GM12878 (cell line): ENCODE results near the gene DOCK9. TPM values are rescaled to one million over a fixed set of nuclear protein-coding genes. Genes with fewer than 3 reads are reported as not detected.

Source experiments
- ATAC-seq: fragments of 200-7000 bp; cut with Tn5 transposase; 3 replicates; pipeline ENCODE4 v1.9.1; 2020; ENCODE audit warnings: mild to moderate bottlenecking, moderate library complexity
- BruUV-seq: library from RNA; stranded (reverse); fragments of 400-500 nt; replicated peaks from 2 replicates; lab custom pipeline; 2021; lab: Mats Ljungman, UMichigan
- CTCF ChIA-PET: fragments of 300-600 bp; sonication (Branson Sonifier 250); formaldehyde crosslinking; extraction: SDS; loops from one replicate; lab custom pipeline; 2021; ENCODE audit warnings: inconsistent platforms; lab: Yijun Ruan, JAX
- POLR2A ChIA-PET: fragments of 350-600 bp; formaldehyde crosslinking; extraction: SDS; loops from one replicate; lab custom pipeline; 2021; ENCODE audit warnings: inconsistent platforms; lab: Charles Lee
- RAD21 ChIA-PET: fragments of 300-600 bp; sonication (Branson Sonifier 250); formaldehyde crosslinking; loops from one replicate; lab custom pipeline; 2023; ENCODE audit warnings: antibody characterized with exemption; ENCODE audit not compliant: unreplicated experiment; lab: Charles Lee
- SMC1A ChIA-PET: fragments of 300-600 bp; sonication (Branson Sonifier 250); formaldehyde crosslinking; loops from one replicate; lab custom pipeline; 2023; ENCODE audit not compliant: unreplicated experiment, uncharacterized antibody; lab: Charles Lee
- DNase-seq: peaks from one replicate; pipeline ENCODE4 v3.0.0-alpha.2; 2011; ENCODE audit warnings: low read depth, low spot score
- FAIRE-seq: peaks from 3 replicates; lab custom pipeline; 2011; peaks lifted over from hg19 to GRCh38; lab: Jason Lieb, UNC
- H2AFZ ChIP-seq: 2 replicates; pipeline ENCODE4 v1.6.0; 2011; ENCODE audit warnings: low read depth, low read length, control low read depth; ENCODE audit not compliant: control insufficient read depth
- H3K27ac ChIP-seq: 2 replicates; pipeline ENCODE4 v1.5.1; 2011; ENCODE audit warnings: control low read depth; ENCODE audit not compliant: control insufficient read depth, insufficient read depth
- H3K27me3 ChIP-seq, 2 experiments: replicated peaks in 1 of 2; 2 replicates each; pipeline versions ENCODE4 v1.6.0 to v1.6.1; 2011; ENCODE audit warnings: low read length in 1 of 2; ENCODE audit not compliant: control insufficient read depth in 2 of 2, insufficient read depth in 2 of 2
- H3K36me3 ChIP-seq, 2 experiments: 2 replicates each; pipeline ENCODE4 v1.5.1; 2011; ENCODE audit warnings: low read length in 1 of 2; ENCODE audit not compliant: control insufficient read depth in 2 of 2, insufficient read depth in 2 of 2
- H3K4me1 ChIP-seq: 2 replicates; pipeline ENCODE4 v1.6.1; 2011; ENCODE audit warnings: mild to moderate bottlenecking, low read length, moderate library complexity, mixed read lengths; ENCODE audit not compliant: control insufficient read depth, insufficient read depth
- H3K4me2 ChIP-seq: 2 replicates; pipeline ENCODE4 v1.6.0; 2011; ENCODE audit warnings: control low read depth; ENCODE audit not compliant: control insufficient read depth, insufficient read depth
- H3K4me3 ChIP-seq: fragments of 200-600 bp; sonication (generic); 2 replicates; pipeline ENCODE4 v1.5.1; 2016
- H3K79me2 ChIP-seq: 2 replicates; pipeline ENCODE4 v1.6.0; 2011; ENCODE audit warnings: low read length; ENCODE audit not compliant: control insufficient read depth, insufficient read depth
- H3K9ac ChIP-seq: 2 replicates; pipeline ENCODE4 v1.8.0; 2011; ENCODE audit warnings: low read length, control low read depth, mixed read lengths; ENCODE audit not compliant: control insufficient read depth, insufficient read depth
- H3K9me3 ChIP-seq: replicated peaks from 3 replicates; pipeline ENCODE4 v1.5.1; 2011; ENCODE audit warnings: mild to moderate bottlenecking, low read length; ENCODE audit not compliant: control insufficient read depth, insufficient read depth
- H4K20me1 ChIP-seq: 2 replicates; pipeline ENCODE4 v1.6.0; 2011; ENCODE audit not compliant: control insufficient read depth, insufficient read depth
- CHD1 ChIP-seq: IDR thresholded peaks from 2 replicates; pipeline ENCODE4 v1.6.1; 2012; ENCODE audit warnings: low read depth, low read length, improper control_type of control experiment
- CHD4 ChIP-seq: fragments of 200-600 bp; sonication (generic); IDR thresholded peaks from 2 replicates; pipeline ENCODE4 v1.6.1; 2016; ENCODE audit warnings: mild to moderate bottlenecking
- CREM ChIP-seq: IDR thresholded peaks from 2 replicates; pipeline ENCODE4 v1.6.1; 2014; ENCODE audit warnings: antibody characterized with exemption, low read depth
- CUX1 ChIP-seq: IDR thresholded peaks from 2 replicates; pipeline ENCODE4 v1.6.1; 2012; ENCODE audit warnings: improper control_type of control experiment, low read depth, low read length; ENCODE audit not compliant: insufficient replicate concordance
- ELK1 ChIP-seq: IDR thresholded peaks from 2 replicates; pipeline ENCODE4 v1.6.1; 2012; ENCODE audit warnings: low read depth, low read length, improper control_type of control experiment
- EZH2 ChIP-seq: IDR thresholded peaks from 2 replicates; pipeline ENCODE4 v1.6.1; 2012; ENCODE audit warnings: low read depth, mild to moderate bottlenecking, control low read depth, inconsistent platforms, low read length, borderline replicate concordance; ENCODE audit not compliant: control insufficient read depth
- HSF1 ChIP-seq: fragments of 150-350 bp; IDR thresholded peaks from 2 replicates; pipeline ENCODE4 v1.6.1; 2014; ENCODE audit warnings: mild to moderate bottlenecking, low read depth, low read length
- MEF2A ChIP-seq: IDR thresholded peaks from 2 replicates; pipeline ENCODE4 v1.6.1; 2011; ENCODE audit warnings: low read depth, mild to moderate bottlenecking, low read length, moderate library complexity; ENCODE audit not compliant: insufficient read depth
- NFYA ChIP-seq: IDR thresholded peaks from 2 replicates; pipeline ENCODE4 v1.6.1; 2011; ENCODE audit warnings: low read depth, mild to moderate bottlenecking, low read length, improper control_type of control experiment, borderline replicate concordance
- NKRF ChIP-seq: fragments of 450-650 bp; conservative IDR thresholded peaks from 2 replicates; pipeline ENCODE4 v1.6.1; 2017; ENCODE audit warnings: mild to moderate bottlenecking, moderate library complexity
- NRF1 ChIP-seq: conservative IDR thresholded peaks from 2 replicates; pipeline ENCODE4 v1.6.1; 2011; ENCODE audit warnings: mild to moderate bottlenecking, low read depth, low read length, improper control_type of control experiment
- POLR2A ChIP-seq: IDR thresholded peaks from 2 replicates; pipeline ENCODE4 v1.6.1; 2011; ENCODE audit warnings: low read depth, mild to moderate bottlenecking, low read length
- POLR2AphosphoS5 ChIP-seq: IDR thresholded peaks from 2 replicates; pipeline ENCODE4 v1.6.1; 2011; ENCODE audit warnings: mild to moderate bottlenecking, low read length, inconsistent platforms
- SMC3 ChIP-seq: IDR thresholded peaks from 2 replicates; pipeline ENCODE4 v1.6.1; 2011; ENCODE audit warnings: low read length, improper control_type of control experiment, borderline replicate concordance
- SREBF2 ChIP-seq: IDR thresholded peaks from 2 replicates; pipeline ENCODE4 v1.6.1; 2012; ENCODE audit warnings: mild to moderate bottlenecking, low read length
- YBX1 ChIP-seq: fragments of 450-650 bp; IDR thresholded peaks from 2 replicates; pipeline ENCODE4 v1.6.1; 2016; ENCODE audit warnings: antibody characterized with exemption
- WGBS: methylation state at CpG from one replicate; pipeline ENCODE4 v1.1.6; 2016; ENCODE audit warnings: low lambda C conversion rate; ENCODE audit not compliant: insufficient replicate concordance, insufficient coverage; ENCODE audit errors: missing lambda C conversion rate; 5-methylcytosine and 5-hydroxymethylcytosine counted together
- in situ Hi-C: fragments of 300-500 bp; cut with MboI; formaldehyde crosslinking; loops from 9 replicates; pipeline ENCODE4 v1.14.3; 2018; ENCODE audit warnings: mixed read lengths
- intact Hi-C: fragments of 100-400 bp; cut with micrococcal nuclease; formaldehyde crosslinking; loops from one replicate; pipeline ENCODE4 v1.14.2; 2022; ENCODE audit not compliant: unreplicated experiment
- polyA plus RNA-seq, 11 experiments: library from polyadenylated mRNA; depleted of rRNA in 4 of 11; unstranded in 6 of 11; stranded (reverse) in 5 of 11; fragments of >200 nt; fragmentation: Nextera tagmentation in 4 of 11; fragmentation: Illumina TruSeq in 1 of 11; extraction: Ambion mirVana in 4 of 11; extraction: Trizol in 1 of 11; gene quantifications; 1 replicate in 1 of 11; 2 replicates in 10 of 11; pipeline versions ENCODE4 v1.2.1 to v1.2.3, GENCODE V29; 2011 to 2016; ENCODE audit warnings: inconsistent platforms in 2 of 11, missing spikeins in 2 of 11, low read depth in 1 of 11
- total RNA-seq, 4 experiments: library from RNA; depleted of rRNA in 3 of 4; stranded (reverse); fragments of >200 nt in 3 of 4; fragmentation: Illumina TruSeq in 1 of 4; extraction: Trizol in 1 of 4; gene quantifications; 2 replicates each; pipeline versions ENCODE4 v1.2.1 to v1.2.3, GENCODE V29; 2013 to 2021

The DOCK9 gene
- total and polyA plus RNA-seq, 10 of the 15 experiments (the other 5 are each of a cell fraction or from before 2014, with no cell fraction given), result 0.09 to 2.9 (median 0.74) TPM

GRCh38 chr13:98944336-98944735, 33.5 kb downstream of the DOCK9 start:
- no peak for DNase-seq
- no peak for FAIRE-seq
- intact Hi-C loops, result no loop called here
- Histone ChIP-seq H3K9ac (no peak overlapping the region), H3K27me3 (no peaks in the 10 kb centered on the region), H3K9me3 (no peaks in the 10 kb centered on the region; the same call in 2 of the 3 replicates), H3K27ac (no peak overlapping the region), H4K20me1 (no peaks in the 10 kb centered on the region), H3K4me2 (no peak overlapping the region), H3K4me3 (no peak overlapping the region), H3K4me1 (no peaks in the 10 kb centered on the region), H2AFZ (no peak overlapping the region), H3K79me2 (no peaks in the 10 kb centered on the region), H3K36me3 (no peaks in the 10 kb centered on the region)
- ChIA-PET CTCF (no interaction called here), RAD21 (interaction anchor here (0.5 kb wide), 1 partner anchor 63 kb away, joined by 5 read pairs; no protein-coding TSS in a partner anchor), POLR2A (no interaction called here), SMC1A (interaction anchor here (1.0 kb wide), 1 partner anchor 29 kb away, joined by 3 read pairs; no protein-coding TSS in a partner anchor)
- 64% methylated on average over 5 of the region's 5 CpGs for WGBS
- no peak for ATAC-seq
- BruUV-seq, result no TSS peak
- in situ Hi-C loops, result no loop called here
- TF ChIP-seq NFYA (no peak), CUX1 (no peak), SREBF2 (no peak), NKRF (no peak), EZH2 (no peak), CHD4 (no peak), HSF1 (no peak), CHD1 (no peak), POLR2AphosphoS5 (no peak), MEF2A (no peak), NRF1 (no peak), SMC3 (no peak), YBX1 (no peak), ELK1 (no peak), POLR2A (no peak), CREM (no peak)
